ENCODE data around the gene MRAP2. TPM values are rescaled to one million over a fixed set of nuclear protein-coding genes. Genes with fewer than 3 reads are reported as not detected.
"Not testable (repeated sequence)": the region's sequence is repeated elsewhere in the genome, so short reads cannot be mapped to it uniquely, and the experiment has no call there.

Gene MRAP2
- total RNA-seq, 1 experiment from 2014 or later = 0.33 TPM

GRCh38 chr6:84081222-84081621 lies 47.6 kb downstream of the MRAP2 start:
- Mint-ChIP-seq H3K27me3 (ENCODE audit: insufficient read depth, unreplicated experiment) (no peaks in the 10 kb centered on the region), H3K36me3 (ENCODE audit: insufficient read depth, unreplicated experiment) (no peaks in the 10 kb centered on the region), H3K4me3 (ENCODE audit: unreplicated experiment) (no peak overlapping the region), H3K27ac (ENCODE audit: low read depth, unreplicated experiment) (no peak overlapping the region), H3K9me3 (ENCODE audit: unreplicated experiment) (no peaks in the 10 kb centered on the region), H3K4me1 (ENCODE audit: insufficient read depth, unreplicated experiment) (peaks cover 7% of the 10 kb centered on the region)
- intact Hi-C loops (cut with micrococcal nuclease) = no loop called here
- BruUV-seq (replicated peaks) = no TSS peak
- DNase-seq (ENCODE audit: unreplicated experiment) = no peak
- TF ChIP-seq, protein P1, sequence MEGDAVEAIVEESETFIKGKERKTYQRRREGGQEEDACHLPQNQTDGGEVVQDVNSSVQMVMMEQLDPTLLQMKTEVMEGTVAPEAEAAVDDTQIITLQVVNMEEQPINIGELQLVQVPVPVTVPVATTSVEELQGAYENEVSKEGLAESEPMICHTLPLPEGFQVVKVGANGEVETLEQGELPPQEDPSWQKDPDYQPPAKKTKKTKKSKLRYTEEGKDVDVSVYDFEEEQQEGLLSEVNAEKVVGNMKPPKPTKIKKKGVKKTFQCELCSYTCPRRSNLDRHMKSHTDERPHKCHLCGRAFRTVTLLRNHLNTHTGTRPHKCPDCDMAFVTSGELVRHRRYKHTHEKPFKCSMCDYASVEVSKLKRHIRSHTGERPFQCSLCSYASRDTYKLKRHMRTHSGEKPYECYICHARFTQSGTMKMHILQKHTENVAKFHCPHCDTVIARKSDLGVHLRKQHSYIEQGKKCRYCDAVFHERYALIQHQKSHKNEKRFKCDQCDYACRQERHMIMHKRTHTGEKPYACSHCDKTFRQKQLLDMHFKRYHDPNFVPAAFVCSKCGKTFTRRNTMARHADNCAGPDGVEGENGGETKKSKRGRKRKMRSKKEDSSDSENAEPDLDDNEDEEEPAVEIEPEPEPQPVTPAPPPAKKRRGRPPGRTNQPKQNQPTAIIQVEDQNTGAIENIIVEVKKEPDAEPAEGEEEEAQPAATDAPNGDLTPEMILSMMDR (IDR thresholded peaks at IDR 0.05; ENCODE audit: unreplicated experiment) = no peak
- POLR2A ChIA-PET = no interaction called here
- CTCF ChIA-PET = no interaction called here

DNA sequence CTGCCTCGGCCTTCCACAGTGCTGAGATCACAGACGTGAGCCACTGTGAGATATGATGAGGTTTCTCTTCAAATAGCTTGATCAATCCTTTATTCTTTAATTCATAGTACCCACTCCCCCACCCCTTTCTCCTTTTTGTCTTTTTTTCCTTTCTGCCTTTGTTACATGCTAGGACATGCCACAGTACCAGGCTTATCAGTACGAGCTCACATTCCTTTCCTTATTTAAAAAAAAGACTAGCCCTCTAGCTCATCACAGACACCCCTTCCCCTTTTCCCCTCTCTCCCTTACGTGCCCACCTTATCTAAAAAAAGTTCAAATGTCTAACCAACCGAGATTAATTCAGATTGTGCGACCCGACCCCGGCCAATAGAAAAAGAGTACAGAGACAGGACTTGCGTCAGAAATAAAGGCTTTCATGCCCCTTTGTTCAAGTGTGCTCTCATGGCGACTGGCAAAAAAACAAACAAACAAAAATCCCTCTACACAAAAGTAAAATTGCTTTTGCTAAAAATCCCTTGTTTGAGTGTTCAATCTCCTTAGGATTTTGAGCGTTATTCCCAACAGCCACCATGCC lies 49.2 kb downstream of the MRAP2 start:
- intact Hi-C loops (cut with micrococcal nuclease) = no loop called here
- H3K27ac Mint-ChIP-seq (ENCODE audit: low read depth, unreplicated experiment) = peak overlapping the region; percentile 5
- BruUV-seq (replicated peaks) = no TSS peak
- H3K4me3 Mint-ChIP-seq (ENCODE audit: unreplicated experiment) = no peak overlapping the region
- no peaks in the 10 kb centered on the region for H3K9me3 Mint-ChIP-seq (ENCODE audit: unreplicated experiment)
- TF ChIP-seq, protein P1 (IDR thresholded peaks at IDR 0.05; ENCODE audit: unreplicated experiment) = no peak
- H3K36me3 Mint-ChIP-seq (ENCODE audit: insufficient read depth, unreplicated experiment) = no peaks in the 10 kb centered on the region
- no peak for DNase-seq (ENCODE audit: unreplicated experiment)
- peaks cover 7% of the 10 kb centered on the region for H3K4me1 Mint-ChIP-seq (ENCODE audit: insufficient read depth, unreplicated experiment)
- CTCF ChIA-PET = no interaction called here
- POLR2A ChIA-PET = no interaction called here
- no peaks in the 10 kb centered on the region for H3K27me3 Mint-ChIP-seq (ENCODE audit: insufficient read depth, unreplicated experiment)

GRCh38 chr6:84084705-84085104 lies 51.1 kb downstream of the MRAP2 start:
- intact Hi-C loops (cut with micrococcal nuclease); POLR2A ChIA-PET; DNase-seq (ENCODE audit: unreplicated experiment); H3K36me3 Mint-ChIP-seq (ENCODE audit: insufficient read depth, unreplicated experiment); H3K4me1 Mint-ChIP-seq (ENCODE audit: insufficient read depth, unreplicated experiment); H3K27ac Mint-ChIP-seq (ENCODE audit: low read depth, unreplicated experiment); CTCF ChIA-PET; H3K27me3 Mint-ChIP-seq (ENCODE audit: insufficient read depth, unreplicated experiment); BruUV-seq (replicated peaks); H3K9me3 Mint-ChIP-seq (ENCODE audit: unreplicated experiment); H3K4me3 Mint-ChIP-seq (ENCODE audit: unreplicated experiment): not testable (repeated sequence)

DNA sequence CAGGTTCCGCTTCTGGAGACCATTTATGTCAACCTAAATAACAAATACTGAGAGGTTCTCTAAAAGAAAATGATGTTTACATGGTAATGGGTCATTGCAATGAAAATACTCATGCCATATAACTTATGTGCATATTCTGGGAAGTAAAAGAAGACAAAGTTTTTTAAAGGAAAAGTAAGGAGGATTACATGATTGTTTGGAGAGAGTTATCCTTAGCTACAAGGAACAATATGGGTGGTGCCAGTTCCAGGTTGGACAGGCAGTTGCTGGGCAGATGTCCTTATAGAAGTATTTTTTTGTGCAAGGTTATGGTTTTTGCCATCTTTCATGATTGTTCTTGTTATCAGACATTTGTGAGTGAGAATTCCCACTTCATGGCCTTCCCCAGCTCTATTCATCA lies 52.5 kb downstream of the MRAP2 start:
- H3K9me3 Mint-ChIP-seq (ENCODE audit: unreplicated experiment) = no peaks in the 10 kb centered on the region
- no peaks in the 10 kb centered on the region for H3K36me3 Mint-ChIP-seq (ENCODE audit: insufficient read depth, unreplicated experiment)
- H3K4me1 Mint-ChIP-seq (ENCODE audit: insufficient read depth, unreplicated experiment) = peaks cover 7% of the 10 kb centered on the region
- POLR2A ChIA-PET = no interaction called here
- H3K4me3 Mint-ChIP-seq (ENCODE audit: unreplicated experiment) = no peak overlapping the region
- CTCF ChIA-PET = interaction anchor here (0.5 to 0.8 kb wide), 2 partner anchors 16 to 1409 kb away, joined by 4 read pairs; no protein-coding TSS in a partner anchor
- BruUV-seq (replicated peaks) = no TSS peak
- H3K27me3 Mint-ChIP-seq (ENCODE audit: insufficient read depth, unreplicated experiment) = no peaks in the 10 kb centered on the region
- DNase-seq (ENCODE audit: unreplicated experiment) = no peak
- H3K27ac Mint-ChIP-seq (ENCODE audit: low read depth, unreplicated experiment) = no peak overlapping the region
- TF ChIP-seq, protein P1 (IDR thresholded peaks at IDR 0.05; ENCODE audit: unreplicated experiment) = no peak
- intact Hi-C loops (cut with micrococcal nuclease) = no loop called here

All from MCF 10A (cell line).